ENCODE measurements around the gene ROGDI. TPM values are rescaled to one million over a fixed set of nuclear protein-coding genes. Genes with fewer than 3 reads are reported as not detected.

The ROGDI gene, protein sequence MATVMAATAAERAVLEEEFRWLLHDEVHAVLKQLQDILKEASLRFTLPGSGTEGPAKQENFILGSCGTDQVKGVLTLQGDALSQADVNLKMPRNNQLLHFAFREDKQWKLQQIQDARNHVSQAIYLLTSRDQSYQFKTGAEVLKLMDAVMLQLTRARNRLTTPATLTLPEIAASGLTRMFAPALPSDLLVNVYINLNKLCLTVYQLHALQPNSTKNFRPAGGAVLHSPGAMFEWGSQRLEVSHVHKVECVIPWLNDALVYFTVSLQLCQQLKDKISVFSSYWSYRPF
- total RNA-seq (100 to 1,000 TPM in 2 of 9 donors, 10 to 100 TPM in 7; 32.4 to 103 (median 75.3) TPM), polyA plus RNA-seq (100 to 1,000 TPM in 2 of 3 donors, 10 to 100 TPM in 1; 68.6 to 194 (median 178) TPM)
- long read RNA-seq, donor 1, transcript ROGDI-201 (11 exons, 1,735 nt): major isoform, 17 of 36 reads
- long read RNA-seq, donor 1, transcript ROGDI-213 (7 exons, 2,684 nt): minor isoform, 5 of 36 reads
- long read RNA-seq, donor 1, partial matches to known transcripts: 9 of 36 reads
- long read RNA-seq, donor 1, other reads (novel, unspliced or antisense): 0 of 36 reads
- long read RNA-seq, donor 2, transcript ROGDI-201 (11 exons, 1,735 nt): major isoform, 16 of 34 reads
- long read RNA-seq, donor 2, partial matches to known transcripts: 15 of 34 reads
- long read RNA-seq, donor 2, other reads (novel, unspliced or antisense): 0 of 34 reads
- long read RNA-seq, donor 3, transcript ROGDI-201 (11 exons, 1,735 nt): major isoform, 12 of 23 reads
- long read RNA-seq, donor 3, partial matches to known transcripts: 8 of 23 reads
- long read RNA-seq, donor 3, other reads (novel, unspliced or antisense): 0 of 23 reads
- long read RNA-seq, donor 4, transcript ROGDI-201 (11 exons, 1,735 nt): major isoform, 43 of 60 reads
- long read RNA-seq, donor 4, partial matches to known transcripts: 8 of 60 reads
- long read RNA-seq, donor 4, other reads (novel, unspliced or antisense): 8 of 60 reads
- long read RNA-seq, donor 5, transcript ROGDI-213 (7 exons, 2,684 nt): minor isoform, 16 of 238 reads
- long read RNA-seq, donor 5, transcript ROGDI-201 (11 exons, 1,735 nt): major isoform, 128 of 238 reads
- long read RNA-seq, donor 5, transcript ROGDI-209 (10 exons, 1,362 nt): minor isoform, 9 of 238 reads
- long read RNA-seq, donor 5, partial matches to known transcripts: 30 of 238 reads
- long read RNA-seq, donor 5, other reads (novel, unspliced or antisense): 55 of 238 reads
- long read RNA-seq, donor 6, transcript ROGDI-201 (11 exons, 1,735 nt): major isoform, 23 of 37 reads
- long read RNA-seq, donor 6, partial matches to known transcripts: 4 of 37 reads
- long read RNA-seq, donor 6, other reads (novel, unspliced or antisense): 9 of 37 reads
- long read RNA-seq, donor 7, transcript ROGDI-201 (11 exons, 1,735 nt): major isoform, 11 of 23 reads
- long read RNA-seq, donor 7, partial matches to known transcripts: 9 of 23 reads
- long read RNA-seq, donor 7, other reads (novel, unspliced or antisense): 0 of 23 reads
- long read RNA-seq, donor 8, transcript ROGDI-213 (7 exons, 2,684 nt): minor isoform, 7 of 78 reads
- long read RNA-seq, donor 8, transcript ROGDI-201 (11 exons, 1,735 nt): major isoform, 28 of 78 reads
- long read RNA-seq, donor 8, partial matches to known transcripts: 42 of 78 reads
- long read RNA-seq, donor 8, other reads (novel, unspliced or antisense): 0 of 78 reads
- long read RNA-seq, donor 9, transcript ROGDI-201 (11 exons, 1,735 nt): major isoform, 8 of 23 reads
- long read RNA-seq, donor 9, partial matches to known transcripts: 7 of 23 reads
- long read RNA-seq, donor 9, other reads (novel, unspliced or antisense): 5 of 23 reads
- long read RNA-seq, donor 10, transcript ROGDI-213 (7 exons, 2,684 nt): minor isoform, 6 of 45 reads
- long read RNA-seq, donor 10, transcript ROGDI-201 (11 exons, 1,735 nt): major isoform, 17 of 45 reads
- long read RNA-seq, donor 10, partial matches to known transcripts: 21 of 45 reads
- long read RNA-seq, donor 10, other reads (novel, unspliced or antisense): 0 of 45 reads

DNA sequence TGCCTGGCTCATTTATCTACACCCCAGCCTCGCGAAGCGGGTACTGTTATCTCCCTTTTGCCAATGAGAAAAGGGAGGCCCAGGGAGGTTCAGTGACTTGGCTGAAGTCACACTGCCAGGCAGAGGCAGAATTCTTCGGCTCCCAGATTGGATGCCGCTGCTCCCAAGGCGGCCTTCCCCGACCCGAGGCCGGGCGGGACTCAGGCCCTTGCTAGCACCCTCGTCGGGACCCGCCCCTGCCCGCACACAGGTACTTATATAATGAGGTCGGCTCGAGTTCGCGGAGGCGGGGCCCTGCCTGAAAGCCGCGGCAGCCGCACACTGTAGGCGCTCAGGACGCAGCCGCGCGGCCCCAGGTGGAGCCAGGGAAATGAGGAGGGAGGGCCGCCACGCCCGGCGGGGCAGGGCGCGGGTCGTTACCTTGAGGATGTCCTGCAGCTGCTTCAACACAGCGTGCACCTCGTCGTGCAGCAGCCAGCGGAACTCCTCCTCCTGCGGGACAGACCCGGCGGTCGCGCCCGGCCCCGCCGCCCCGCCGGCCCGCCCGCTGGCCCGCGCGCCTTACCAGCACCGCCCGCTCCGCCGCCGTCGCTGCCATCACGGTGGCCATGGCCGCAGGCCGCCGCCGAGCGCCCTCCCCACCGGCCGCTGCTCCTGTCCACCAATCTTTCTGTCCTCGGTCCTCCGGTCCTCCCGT, at the start of gene ROGDI:
Gene ROGDI (minus strand): TSS at position 672 of the 697 bp plus-strand sequence. CDS start 62 bp downstream, at position 610.
- peak; percentile 83 to 96 (median 91) for DNase-seq
- WGBS, 4 donors: 0% methylated on average over 3 to 70 of the region's 70 CpGs; no CpG with 5 or more reads in 1 of the 4 donors
- Histone ChIP-seq H3K36me3 (replicated peaks in 1 of 2) (peaks cover 0 to 40% of the 10 kb centered on the region in 2 donors), H3K27me3 (no peaks in the 10 kb centered on the region), H3K4me3 (peak within 1 kb of the TSS; percentile 43 to 92 (median 76)), H3K27ac (peak within 1 kb of the TSS; percentile 69 to 98 (median 80)), H3K4me1 (replicated peaks in 1 of 2) (peaks cover 28 to 45% of the 10 kb centered on the region in 2 donors), H3K9me3 (replicated peaks in 1 of 3) (no peaks in the 10 kb centered on the region)
- intact Hi-C loops (cut with DNase I): no loop called here
- TF ChIP-seq POLR2A (IDR thresholded peaks at IDR 0.05) (peak; percentile 14 to 76), CTCF (IDR thresholded peaks at IDR 0.05) (no peak)

DNA sequence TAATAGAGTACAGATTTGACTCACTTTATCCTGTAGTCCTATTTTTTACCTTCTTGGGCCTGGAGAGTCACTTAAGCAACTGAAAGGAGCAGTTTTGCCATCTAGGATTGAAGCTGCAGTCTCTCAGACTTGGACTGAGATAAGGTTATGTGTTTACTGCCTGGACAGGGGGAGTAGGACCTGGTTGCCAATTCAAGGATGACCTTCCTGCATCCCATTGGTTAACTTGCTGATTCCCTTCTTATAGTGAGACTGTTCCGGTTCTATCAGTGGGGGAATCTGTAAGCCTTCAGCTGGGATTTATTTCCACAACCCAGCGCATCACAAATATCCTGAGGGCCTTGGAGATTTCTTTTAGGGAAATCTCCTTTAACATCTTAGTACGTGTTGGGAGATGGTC, 47.8 kb upstream of the ROGDI start:
- no peak for DNase-seq
- Histone ChIP-seq H3K9me3 (replicated peaks in 1 of 3) (no peaks in the 10 kb centered on the region), H3K4me3 (peak overlapping the region in 1 of 4 donors; percentile 14), H3K36me3 (replicated peaks in 1 of 2) (peaks cover 0 to 24% of the 10 kb centered on the region in 2 donors), H3K27ac (peak overlapping the region in 2 of 5 donors; percentile 9 to 27), H3K4me1 (replicated peaks in 1 of 2) (peaks cover 26 to 61% of the 10 kb centered on the region in 2 donors), H3K27me3 (no peaks in the 10 kb centered on the region)
- intact Hi-C loops (cut with DNase I): no loop called here
- WGBS, 4 donors: 60 to 66% (median 63%) methylated on average over 3 of the region's 3 CpGs
- TF ChIP-seq POLR2A (IDR thresholded peaks at IDR 0.05) (no peak), CTCF (IDR thresholded peaks at IDR 0.05) (no peak)

All from adrenal gland (tissue), 19 donors.